ENCODE data around the gene ESRRB.

Gene ESRRB

DNA sequence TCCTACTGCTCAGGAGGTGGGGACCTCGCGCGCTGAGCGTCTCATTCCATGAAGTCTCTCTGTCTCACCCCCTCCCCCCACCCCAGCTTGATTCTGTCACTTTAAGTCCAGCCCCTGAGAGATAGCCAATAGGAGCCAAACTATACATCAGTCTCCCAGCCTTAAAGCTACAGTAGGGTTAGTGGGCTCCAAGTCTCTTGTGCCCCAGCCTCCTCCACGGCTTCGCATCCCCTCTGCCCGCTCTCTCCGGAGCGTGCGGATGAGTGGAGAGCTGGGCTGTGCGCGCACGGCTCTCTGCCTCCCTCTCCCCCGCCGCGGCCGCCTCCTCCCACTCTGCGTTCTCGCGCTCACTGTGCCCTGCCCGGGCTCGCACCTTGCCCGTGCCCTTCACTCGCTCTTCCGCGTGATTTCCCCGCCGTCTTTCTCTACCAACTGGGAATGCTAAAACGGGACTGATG is at the start of gene ESRRB:
TSS of gene ESRRB (plus strand) at position 191 of the 458 bp plus-strand sequence. CDS start at position 456, 265 bp downstream.
- no peak for DNase-seq

DNA sequence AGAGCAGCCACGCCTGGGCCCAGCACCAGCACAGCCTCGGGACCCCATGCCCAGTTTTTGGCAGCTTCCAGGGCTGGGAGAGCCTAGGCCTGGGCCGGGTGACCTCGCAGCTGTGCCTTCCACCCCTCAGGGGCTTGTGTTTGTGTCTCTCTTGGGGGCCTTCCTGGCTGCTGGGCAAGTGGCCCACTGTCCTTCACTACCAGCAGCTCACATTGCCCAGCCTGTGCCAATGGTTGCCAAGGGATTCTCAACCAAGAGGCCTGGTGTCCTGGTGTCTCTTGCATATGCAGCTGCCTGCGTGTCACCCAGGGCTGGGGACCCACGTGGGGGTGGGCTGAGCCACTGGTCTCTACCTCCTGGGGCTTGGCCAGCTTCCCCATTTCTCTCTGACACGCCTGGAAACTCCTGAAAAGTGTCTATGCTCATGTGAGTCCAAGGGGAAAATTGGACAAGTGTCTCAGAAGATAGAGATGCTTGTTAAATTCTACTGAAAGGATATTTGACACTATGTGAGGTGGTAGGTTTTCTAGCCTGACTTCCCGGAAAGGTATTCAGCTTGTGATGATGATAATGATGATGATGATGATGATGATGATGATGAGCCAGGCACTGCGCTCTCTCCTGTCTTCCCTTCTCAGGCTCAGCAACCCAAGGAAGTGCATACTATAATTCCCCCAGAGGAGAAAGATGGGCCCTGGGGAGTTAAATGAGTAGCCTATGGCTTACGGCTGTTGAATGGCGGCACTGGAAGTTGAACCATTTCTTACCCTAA is 48.8 kb upstream of the ESRRB start:
- peak; percentile 18 for DNase-seq

DNA sequence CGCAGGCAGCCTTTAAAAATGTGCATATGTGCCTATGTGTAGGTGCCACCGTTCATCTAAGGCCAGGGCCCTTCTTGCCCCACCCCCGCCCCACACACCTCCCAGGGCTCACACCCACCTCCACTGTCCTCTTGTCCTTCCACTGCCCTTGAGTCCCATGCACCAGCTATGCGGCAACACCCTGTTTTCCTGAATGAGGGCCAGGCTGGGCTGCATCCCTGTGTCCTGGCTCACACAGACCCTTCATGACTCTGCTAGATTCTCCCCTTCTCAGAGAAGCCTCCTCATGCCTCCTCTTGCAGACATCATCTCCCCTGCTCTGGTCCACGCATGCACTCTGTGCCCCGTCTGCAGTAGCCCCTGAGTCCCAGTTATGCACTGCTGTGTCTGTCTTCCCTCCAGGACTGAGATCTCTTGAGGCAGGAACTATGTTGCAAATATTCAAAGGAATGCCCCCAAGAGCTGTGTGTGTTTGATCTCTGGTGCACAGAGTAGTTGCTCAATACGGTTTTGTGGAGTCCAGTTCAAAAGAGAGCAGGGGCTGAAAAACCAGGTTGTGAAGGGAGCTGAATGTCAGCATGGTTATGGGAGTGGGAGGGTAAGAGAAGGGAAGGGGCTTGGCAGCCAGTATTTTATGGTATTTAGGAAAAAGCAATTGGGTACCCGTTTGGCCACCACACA is 47.3 kb upstream of the ESRRB start:
- DNase-seq = no peak

DNA sequence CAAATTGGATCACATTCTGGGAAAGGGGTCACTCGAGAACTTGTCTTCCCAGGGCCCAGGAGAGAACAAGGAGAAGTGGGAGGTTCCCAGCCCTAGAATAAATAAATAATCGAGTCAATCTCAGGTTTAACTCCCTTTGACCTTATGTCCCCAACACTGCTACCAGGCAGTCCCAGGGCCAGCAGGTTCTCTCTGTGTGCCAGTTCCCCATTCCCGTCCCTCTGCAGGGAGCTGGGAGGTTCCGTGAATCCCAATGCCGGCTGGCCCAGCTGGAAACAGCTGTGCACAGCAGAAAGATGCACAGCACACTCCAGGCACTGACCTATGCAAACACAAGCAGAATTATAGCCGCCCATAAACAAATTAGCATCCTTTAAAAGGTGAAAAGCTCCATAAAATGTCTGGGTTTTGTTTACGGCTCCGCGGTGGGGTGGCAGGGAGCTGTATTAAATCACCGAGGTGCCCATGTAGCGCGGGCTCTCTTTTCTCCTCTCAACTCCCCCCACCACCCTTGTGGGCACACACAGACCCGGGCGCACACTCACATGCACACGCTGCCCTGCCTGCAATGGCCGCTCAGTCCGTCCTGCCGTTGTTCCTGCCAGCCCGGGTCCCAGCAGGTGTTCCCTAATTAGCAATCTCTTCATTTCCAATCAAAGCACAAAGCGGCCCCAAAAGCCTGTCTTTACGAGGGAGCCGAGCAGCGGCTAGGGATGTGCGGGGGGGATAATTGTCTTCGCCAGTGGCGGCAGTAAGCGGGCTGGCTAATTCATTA is 46.6 kb upstream of the ESRRB start:
- DNase-seq = peak; percentile 17

DNA sequence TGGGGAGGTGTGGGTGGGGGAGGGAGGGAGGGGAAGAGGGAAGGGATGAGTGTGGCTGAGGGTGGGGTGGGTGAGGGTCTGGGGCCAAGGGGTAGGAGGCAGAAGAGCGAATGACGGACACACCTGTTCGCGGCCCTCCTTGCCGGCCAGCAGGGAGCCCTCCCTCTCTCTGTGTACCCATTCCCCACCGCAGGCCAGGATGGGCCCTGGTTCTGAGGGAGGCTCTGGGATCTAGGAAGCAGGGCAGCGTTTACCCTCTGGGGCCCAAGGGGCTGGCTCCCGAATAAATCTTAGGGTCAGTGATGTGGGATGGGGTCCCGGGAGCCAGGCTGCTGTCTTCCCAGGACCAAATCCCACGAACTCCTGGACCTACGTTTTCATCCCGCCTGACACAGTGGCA is 46.0 kb upstream of the ESRRB start:
- no peak for DNase-seq

DNA sequence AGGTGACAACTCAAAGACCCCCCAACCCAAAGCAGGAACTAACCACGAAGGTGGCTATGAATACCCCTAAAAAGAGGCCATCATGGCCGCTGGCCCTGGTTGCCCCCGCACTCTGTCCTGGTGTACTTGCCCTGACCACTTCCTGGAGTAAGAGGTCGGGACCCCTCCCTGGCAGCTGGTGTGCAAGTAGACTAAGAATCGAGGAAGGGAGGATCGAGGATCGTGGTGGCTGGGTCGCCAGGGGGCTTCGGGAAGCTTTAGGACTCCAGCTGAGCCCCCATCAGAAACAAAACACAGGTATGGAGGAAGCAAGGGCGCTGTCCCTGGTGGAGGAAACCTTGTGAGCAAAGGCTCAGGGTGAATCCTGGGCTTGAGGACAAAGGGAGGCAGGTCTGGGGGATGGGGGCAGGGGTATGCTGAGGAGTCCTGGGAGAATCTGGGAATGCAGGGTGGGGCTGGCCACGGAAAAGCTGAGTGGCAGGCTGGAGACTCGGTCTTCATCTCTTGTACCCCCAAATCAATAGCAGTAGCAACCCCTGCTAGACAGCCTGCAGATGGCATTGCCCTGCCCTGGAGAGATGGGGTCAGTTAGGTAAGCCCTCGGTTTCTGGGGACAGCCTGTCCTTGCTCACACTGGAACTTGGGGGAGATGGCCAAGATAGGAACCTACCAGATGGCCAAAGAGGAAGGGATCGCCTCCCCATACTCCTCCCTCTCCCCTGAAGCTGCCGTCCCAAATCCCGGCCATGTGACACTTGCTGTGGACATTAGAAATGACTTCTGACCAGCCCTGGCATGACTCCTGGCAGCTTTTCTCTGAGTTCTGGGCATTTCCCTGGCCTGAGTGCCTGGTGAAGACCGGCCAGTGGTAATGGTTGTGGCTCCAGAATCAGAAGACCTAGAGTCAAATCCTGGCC is 45.3 kb upstream of the ESRRB start:
- no peak for DNase-seq

DNA sequence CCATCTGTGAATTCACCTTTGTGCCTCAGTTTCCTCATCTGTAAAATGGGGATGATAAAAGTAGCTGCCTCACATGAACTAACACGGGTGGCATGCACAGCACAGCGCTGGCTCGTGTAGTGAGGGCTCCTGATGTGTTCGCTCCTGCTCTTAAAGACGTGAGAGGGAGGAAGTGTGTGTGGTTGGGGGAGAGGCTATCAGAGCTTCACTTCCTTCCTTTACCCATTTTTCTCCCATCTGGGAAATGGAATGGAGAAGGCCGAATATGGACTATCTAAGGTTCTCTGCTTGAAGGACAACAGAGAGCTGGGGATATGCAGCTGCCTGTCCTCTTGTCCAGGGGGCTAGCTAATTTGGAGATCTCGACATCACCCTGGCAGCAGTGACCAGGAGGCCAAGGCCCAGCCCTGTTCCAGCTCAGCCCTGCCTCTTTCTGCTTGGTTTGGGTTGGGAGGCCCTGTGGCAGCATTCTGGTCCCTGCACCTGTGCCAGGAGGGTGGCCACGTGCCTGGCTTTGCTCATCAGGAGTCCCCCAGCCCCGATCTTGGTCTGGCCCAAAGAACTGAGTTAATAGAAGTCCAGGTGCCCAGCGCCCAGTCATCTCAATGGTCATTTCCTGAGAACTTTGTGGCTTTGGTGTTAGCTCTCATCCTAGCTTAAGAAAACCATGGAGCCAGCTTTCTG is 44.5 kb upstream of the ESRRB start:
- no peak for DNase-seq

DNA sequence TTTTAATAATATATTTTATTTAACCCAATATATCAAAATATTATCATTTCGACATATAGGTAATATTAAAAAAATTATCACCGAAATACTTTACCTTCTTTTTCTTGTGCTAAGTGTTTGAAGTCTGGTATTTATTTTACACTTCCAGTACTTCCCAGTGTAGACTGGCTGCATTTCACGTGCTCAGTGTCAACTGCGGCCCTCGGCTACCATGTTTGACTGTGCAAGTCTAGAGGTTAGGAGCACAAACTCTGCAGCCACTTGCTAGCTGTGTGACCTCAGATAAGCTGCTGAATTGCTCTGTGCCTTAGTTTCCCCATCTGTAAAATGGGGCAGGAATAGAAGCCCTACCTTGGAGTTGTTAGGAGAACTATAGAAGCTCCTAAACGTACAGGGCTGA is 42.3 kb upstream of the ESRRB start:
- no peak for DNase-seq

DNA sequence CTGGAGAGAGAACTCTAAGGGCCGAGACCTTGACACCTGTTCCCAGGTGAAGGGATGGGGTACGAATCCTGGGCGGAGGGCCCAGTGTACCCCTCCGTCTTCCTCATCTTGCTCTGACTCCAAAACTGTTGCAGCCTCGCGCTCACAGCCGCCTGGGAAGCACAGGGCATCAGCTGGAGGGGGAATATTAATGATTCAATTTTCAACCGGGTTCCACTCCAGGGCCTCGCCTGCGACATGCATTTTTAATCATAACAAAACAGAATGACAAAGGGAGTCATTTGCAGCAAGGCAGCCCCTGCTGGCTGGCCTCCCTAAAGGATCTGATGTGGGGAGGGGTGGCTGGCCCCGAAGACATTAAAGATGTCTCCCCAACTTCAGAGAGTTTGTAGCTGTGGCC is 41.6 kb upstream of the ESRRB start:
- DNase-seq = no peak

DNA sequence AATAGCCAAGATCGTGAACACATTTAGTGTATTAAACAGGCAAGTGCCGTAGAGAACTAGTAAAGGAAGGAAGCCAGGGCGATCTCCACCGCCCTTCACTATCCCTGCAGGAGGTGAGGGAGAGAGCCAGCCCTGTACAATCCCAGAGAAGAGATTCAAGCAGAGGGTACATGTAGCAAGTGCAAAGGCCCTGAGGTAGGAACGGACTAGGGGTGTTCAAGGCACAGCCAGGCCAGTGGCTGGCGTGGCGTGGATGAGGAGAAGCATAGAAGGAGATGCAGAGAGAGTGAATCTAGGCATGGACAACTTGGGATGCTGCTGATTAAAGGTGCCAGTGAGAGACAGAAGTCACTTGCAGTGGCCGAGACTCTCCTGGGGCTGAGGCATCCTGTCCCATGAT is 39.1 kb upstream of the ESRRB start:
- DNase-seq = no peak

DNA sequence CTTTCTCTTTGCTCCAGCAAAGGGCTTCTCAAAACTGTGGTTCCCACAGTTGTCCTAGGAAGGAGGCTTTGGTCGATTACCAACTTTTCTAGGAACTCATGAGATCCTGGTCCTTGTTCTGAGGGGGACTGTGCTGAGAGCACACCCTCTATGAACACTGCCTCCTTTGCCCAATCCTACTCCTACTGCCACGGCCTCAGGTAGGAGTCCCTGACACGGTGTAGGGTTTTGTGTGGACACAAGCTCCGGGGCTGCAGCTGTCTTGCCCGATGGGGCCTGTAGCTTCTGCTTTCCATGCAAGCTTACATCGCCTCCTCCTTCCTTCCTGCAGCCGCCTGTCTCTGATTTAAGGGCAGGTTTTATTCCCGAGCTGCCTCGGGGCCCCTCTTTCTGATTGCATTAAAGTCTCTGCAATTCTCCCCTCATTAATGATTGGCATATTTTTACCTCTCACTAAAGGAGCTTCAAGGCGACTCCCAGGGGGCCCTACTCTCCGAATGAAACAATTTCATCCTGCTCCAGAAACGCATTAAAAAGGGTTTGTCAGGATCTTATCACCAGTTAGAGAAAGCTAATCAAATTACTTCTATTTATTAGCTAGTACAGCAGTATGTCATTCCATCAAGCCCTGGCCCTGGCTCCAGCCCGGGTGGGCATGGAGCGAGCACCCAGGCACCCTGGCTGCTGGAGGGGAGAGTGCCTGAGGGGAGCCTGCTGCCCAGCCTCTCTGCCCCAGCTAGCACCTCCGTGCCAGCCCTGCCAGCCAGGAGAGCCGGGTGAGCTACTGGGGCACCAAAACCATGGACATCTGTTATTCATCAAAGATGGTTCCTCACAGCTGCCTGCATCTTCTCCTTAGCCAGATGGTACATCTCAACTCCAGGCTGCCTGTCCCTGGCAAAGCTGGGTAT is 38.0 kb upstream of the ESRRB start:
- DNase-seq = no peak

DNA sequence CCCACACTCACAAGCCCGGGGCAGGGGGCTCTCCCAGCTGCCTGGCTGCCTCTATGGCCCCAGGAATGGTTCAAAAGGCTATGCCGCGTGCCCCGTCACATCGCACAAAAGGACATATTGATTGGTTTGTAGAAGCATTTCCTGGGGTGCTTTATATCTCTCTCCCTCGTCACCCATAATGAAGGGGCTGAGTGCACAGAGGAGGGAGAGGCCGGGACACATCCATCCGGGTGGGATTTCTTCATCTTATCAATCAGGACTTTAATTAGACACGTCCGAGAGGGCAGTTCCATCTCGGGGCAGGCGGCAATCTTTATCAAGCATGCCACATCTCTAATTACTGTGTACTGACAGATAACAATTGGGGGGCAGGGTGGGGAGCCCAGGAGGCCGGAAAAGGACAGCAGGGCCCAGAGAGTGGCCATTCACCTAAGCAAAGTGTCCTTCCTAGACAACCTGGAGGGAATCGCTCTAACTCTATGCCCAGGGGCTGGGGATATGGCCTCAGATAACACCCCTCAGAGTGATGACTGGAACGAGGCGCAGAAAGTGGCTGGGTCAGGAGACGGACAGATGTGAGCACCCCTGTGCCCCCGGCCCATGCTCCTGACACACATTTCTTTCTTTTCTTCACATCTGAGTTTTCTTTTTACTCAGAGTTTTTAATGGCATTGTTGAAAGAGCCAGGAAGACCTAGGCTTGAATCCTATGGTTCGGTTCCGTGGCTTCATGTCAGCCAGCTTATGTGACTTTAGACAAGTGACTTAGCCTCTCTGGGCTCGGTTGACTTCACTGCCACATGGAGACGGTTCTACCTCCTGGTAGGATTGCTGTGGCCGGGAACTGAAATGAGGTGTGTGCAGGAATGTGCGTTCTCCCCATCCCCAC is 36.0 kb upstream of the ESRRB start:
- DNase-seq = no peak

DNA sequence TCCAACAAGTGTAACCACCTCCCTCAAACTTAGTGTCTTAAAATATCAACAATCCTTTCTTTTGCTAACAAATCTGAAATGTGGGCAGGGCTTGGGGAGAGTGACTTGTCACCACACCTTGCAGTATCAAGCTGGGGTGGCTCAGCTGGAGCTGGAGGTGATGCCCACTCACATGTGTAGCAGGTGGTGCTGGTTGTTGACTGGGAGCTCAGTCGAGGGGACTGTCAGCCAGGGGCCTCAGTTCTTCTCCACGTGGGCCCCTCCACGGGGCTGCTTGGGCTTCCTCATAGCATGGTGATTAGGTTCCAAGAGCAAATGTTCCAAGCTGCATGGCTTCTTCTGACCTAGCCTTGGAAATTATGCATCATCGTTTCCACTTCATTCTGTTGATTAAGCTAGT is 32.6 kb upstream of the ESRRB start:
- no peak for DNase-seq

DNA sequence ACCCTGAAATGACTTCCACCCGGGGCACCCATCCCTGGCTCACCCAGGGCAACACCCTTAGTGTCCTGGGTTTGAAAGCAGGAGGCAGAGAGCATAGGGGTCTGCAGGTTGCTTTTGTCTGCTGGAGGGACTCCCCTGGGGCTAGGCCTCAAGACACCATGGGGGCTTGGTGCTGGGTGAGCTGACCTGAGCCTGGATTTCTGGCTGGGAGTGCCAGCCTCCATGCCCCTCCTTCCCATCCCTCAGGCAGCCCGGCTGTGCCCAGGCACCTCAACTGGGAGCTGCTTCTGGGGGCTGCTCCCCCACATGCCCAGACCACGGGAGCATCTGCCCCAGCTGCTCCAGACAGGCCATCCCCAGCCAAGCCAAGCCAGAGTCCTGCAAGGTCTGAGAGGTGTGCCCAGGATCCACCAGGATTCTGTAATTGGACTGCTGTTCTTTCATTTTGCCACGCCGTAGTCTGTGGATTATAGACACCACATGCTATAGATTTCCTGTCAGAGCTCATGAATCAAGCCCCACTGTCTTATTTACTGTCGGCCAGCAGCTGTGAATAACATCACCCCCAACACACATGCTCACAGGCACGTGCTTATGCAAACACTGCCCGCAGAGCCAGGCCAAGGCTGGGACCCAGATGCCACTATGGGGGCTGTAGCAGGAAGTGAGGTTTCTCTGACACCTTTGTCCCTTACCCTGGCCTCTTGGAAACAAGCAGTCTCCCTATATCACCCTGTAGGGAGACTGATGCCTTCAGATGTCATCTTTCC is 29.4 kb upstream of the ESRRB start:
- DNase-seq = no peak

DNA sequence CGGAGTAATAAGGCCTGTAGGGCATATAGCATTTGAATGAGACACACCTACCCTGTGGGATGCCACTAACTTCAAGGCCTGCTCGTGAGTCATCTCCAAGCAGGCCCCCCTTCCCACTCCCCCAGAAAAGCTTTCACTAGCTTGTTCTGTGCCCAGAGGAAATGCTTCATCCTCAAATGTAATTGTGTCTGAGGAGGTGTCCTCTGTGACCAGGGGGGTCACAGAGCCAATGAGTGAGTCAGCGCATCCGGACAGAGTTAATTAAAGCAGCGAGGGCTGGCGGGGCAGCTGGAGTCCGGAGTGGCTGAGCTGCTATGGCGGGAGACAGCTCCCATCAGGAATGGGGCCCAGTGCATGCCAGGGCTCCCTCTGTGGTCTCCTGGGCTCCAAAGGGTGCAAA is 27.0 kb upstream of the ESRRB start:
- no peak for DNase-seq

DNA sequence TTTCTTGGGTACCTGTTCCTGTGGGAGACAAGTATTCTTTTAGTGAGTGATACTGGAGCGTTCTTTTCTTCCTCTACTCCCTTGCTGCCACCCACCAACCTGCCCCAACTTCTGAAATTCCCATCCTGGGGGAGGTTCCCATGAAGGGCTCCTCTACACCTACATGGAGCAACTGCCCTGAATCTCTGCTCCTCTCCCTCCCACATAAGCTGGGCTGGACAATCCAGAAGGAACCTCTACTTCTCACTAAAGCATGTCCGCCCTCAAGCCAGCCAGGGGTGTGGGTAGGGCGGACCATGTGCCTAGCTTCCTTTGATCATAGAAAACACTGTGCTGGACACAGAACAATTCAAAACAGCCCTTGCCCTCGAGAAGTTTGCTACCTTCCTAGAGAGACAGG is 25.9 kb upstream of the ESRRB start:
- no peak for DNase-seq

DNA sequence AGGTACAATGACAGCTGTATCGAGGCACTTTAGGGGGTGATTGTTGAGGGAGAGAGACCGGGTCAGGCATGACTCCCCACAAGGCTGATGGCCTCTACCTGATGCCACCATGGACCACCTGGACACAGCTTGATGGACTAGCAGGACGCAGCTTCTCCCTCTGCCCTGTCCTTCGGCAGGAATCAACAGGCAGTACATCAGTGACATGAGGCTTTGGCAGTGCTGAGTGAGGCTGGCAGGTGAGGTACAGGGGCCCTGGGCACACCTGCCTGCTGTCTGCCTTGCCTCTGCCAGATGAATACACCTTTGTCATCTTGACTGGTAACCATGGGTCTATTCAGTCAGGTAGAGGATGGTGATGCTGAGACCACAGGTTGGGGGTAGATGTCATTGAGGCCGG is 25.3 kb upstream of the ESRRB start:
- DNase-seq = no peak

DNA sequence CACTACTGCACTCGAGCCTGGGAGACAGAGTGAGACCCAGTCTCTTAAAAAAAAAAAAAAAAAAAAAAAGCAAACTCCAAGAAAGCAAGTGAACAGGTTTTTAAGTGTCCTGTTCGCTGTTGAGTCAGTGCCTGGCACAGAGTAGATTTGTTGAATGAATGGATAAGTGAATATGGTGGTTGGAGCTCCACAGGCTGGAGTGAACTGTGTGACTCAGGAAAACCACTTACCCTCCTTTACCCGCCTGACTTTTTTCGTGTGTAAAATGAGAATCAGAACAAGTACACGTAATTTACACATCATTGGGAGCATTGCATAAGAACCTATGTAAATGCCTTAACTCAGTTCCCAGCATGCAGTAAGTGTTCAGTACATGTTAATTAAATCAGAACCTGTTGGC is 24.0 kb upstream of the ESRRB start:
- no peak for DNase-seq

DNA sequence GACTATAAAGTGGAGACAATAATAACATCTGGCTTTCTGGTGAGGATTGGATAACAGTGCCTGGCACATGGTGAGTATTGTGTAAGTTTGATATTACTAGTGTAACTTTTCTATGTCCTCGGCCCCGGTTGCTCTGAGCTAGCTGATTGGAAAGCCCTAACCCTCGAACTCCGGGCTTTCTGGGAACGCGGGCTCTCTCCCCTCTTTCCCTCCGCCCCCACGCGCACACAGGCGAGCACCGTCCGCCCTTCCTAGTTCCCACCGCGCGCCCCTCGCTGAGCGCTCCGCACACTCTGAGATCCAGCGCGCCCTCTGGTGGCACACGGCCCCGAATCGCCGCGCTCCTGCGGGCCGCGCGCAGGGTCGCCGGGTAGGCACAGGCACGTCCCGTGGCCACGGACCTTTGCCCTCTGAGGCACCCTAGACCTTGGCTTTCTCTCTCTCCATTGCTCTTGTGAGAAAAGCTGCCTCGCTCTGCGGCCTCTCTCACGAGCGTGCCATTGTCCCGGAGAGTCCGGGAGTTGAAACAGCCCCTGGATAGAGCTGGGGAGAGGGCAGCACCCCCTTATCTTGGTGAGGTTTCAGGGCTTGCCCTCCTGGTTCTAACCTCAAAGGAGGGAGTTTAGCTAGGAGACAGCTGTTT is 23.2 kb upstream of the ESRRB start:
- peak; percentile 27 for DNase-seq
